ENCODE results near the gene UIMC1.

DNA sequence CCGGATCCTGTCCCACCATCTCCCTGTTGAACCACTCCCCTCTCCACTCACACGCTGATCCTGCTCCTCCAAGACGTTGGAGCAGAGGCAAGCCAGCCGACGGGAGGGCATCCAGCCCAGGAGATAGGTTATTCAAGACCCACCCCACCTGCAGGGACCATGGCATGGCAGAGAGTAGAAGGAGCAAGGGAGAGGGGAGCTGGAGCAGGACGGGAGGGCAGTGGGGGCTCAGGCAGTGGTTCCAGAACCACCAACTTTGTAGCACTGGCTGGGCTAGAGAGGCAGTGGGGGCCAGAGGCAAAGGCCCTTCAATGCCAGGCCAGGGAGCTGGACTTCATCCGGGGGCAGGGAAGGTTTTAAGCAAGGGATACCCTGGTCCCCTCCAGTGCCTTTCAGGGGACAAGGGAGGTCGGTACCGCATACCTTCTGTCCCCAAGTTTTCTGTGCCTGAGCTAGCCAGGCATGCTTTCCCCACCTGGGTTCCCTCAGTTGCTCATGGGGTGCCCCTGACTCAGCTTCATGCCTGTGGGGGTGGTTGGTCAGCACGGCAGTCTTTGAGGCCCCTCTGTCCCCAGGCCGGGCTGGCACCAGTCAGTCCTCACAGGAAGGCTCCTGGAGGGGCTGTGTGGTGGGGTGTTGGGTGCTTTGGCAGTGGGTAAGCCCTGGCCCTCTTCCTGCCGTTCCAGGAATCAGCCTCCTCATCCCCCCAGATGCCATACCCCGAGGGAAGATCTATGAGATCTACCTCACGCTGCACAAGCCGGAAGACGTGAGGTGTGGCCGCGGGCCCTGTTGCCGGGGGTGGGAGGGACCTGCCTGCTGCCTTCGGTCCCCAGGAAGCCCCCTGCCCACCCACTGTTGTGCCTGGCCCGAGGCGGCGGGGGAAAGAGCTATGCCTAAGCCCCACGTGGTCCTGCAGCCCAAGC, 129.8 kb downstream of the UIMC1 start:
- TF ChIP-seq, protein P1, sequence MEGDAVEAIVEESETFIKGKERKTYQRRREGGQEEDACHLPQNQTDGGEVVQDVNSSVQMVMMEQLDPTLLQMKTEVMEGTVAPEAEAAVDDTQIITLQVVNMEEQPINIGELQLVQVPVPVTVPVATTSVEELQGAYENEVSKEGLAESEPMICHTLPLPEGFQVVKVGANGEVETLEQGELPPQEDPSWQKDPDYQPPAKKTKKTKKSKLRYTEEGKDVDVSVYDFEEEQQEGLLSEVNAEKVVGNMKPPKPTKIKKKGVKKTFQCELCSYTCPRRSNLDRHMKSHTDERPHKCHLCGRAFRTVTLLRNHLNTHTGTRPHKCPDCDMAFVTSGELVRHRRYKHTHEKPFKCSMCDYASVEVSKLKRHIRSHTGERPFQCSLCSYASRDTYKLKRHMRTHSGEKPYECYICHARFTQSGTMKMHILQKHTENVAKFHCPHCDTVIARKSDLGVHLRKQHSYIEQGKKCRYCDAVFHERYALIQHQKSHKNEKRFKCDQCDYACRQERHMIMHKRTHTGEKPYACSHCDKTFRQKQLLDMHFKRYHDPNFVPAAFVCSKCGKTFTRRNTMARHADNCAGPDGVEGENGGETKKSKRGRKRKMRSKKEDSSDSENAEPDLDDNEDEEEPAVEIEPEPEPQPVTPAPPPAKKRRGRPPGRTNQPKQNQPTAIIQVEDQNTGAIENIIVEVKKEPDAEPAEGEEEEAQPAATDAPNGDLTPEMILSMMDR (IDR thresholded peaks at IDR 0.05 in 4 of 5, conservative IDR thresholded peaks at IDR 0.05 in 1 of 5) = no peak
- TF ChIP-seq POLR2A (IDR thresholded peaks at IDR 0.05) = no peak

Data from gastrocnemius medialis (tissue), 4 donors.